GM18951 (cell line): ENCODE data around the gene IMPDH1.

Experiments used
- POLR2A ChIP-seq: IDR thresholded peaks from 4 replicates; pipeline ENCODE4 v1.6.1; 2011; ENCODE audit warnings: mild to moderate bottlenecking; ENCODE audit not compliant: insufficient read length, insufficient read depth; ENCODE audit errors: extremely low read depth
- in situ Hi-C: fragments of 300-500 bp; cut with MboI; formaldehyde crosslinking; loops from one replicate; pipeline ENCODE4 v1.12.0; 2022; ENCODE audit warnings: low sequenced_read_pairs, mixed read lengths, inconsistent platforms; ENCODE audit not compliant: unreplicated experiment

Gene IMPDH1

GRCh38 chr7:128362670-128363069, 47.1 kb downstream of the IMPDH1 start:
- in situ Hi-C loops = no loop called here

GRCh38 chr7:128361411-128362379, 48.1 kb downstream of the IMPDH1 start, which contains the start of gene PRRT4:
TSS of gene PRRT4 (minus strand) at chr7:128361690.
- in situ Hi-C loops = no loop called here
- no peak for TF ChIP-seq POLR2A

More at GRCh38 chr7:128362670-128363069, 47.1 kb downstream of the IMPDH1 start:
- no peak for TF ChIP-seq POLR2A

GRCh38 chr7:128360359-128360678, 49.5 kb downstream of the IMPDH1 start:
- no peak for TF ChIP-seq POLR2A
- in situ Hi-C loops = no loop called here

GRCh38 chr7:128359939-128360338, 49.8 kb downstream of the IMPDH1 start:
- in situ Hi-C loops = no loop called here
- no peak for TF ChIP-seq POLR2A

GRCh38 chr7:128359336-128359735, 50.4 kb downstream of the IMPDH1 start:
- TF ChIP-seq POLR2A = no peak
- in situ Hi-C loops = no loop called here

- no peak for TF ChIP-seq POLR2A
- in situ Hi-C loops = no loop called here
These were observed 51.5 kb downstream of the IMPDH1 start for GRCh38 chr7:128358233-128358632.

- in situ Hi-C loops = no loop called here
- TF ChIP-seq POLR2A = no peak
These were observed 52.6 kb downstream of the IMPDH1 start for GRCh38 chr7:128357217-128357613.

- in situ Hi-C loops = no loop called here
- TF ChIP-seq POLR2A = no peak
These were observed 53.1 kb downstream of the IMPDH1 start for GRCh38 chr7:128356546-128357216.

- no peak for TF ChIP-seq POLR2A
- in situ Hi-C loops = no loop called here
These were observed 56.2 kb downstream of the IMPDH1 start for GRCh38 chr7:128353610-128354009.

- in situ Hi-C loops = no loop called here
These were observed 56.6 kb downstream of the IMPDH1 start for GRCh38 chr7:128353189-128353588.

GRCh38 chr7:128352636-128353035, 57.1 kb downstream of the IMPDH1 start:
- in situ Hi-C loops = no loop called here
- no peak for TF ChIP-seq POLR2A

More at GRCh38 chr7:128353189-128353588, 56.6 kb downstream of the IMPDH1 start:
- TF ChIP-seq POLR2A = no peak

GRCh38 chr7:128352153-128352537, 57.6 kb downstream of the IMPDH1 start:
- in situ Hi-C loops = no loop called here
- TF ChIP-seq POLR2A = no peak

GRCh38 chr7:128351296-128352152, 58.3 kb downstream of the IMPDH1 start:
- no peak for TF ChIP-seq POLR2A
- in situ Hi-C loops = no loop called here
